GM21737 (cell line): ENCODE data around the gene EXOC4.

ENCODE experiments used
- ATAC-seq: cut with Tn5 transposase; IDR thresholded peaks from one replicate; pipeline ENCODE4 v1.9.1; 2021; ENCODE audit warnings: mild to moderate bottlenecking, moderate library complexity; ENCODE audit not compliant: unreplicated experiment

Gene EXOC4

DNA sequence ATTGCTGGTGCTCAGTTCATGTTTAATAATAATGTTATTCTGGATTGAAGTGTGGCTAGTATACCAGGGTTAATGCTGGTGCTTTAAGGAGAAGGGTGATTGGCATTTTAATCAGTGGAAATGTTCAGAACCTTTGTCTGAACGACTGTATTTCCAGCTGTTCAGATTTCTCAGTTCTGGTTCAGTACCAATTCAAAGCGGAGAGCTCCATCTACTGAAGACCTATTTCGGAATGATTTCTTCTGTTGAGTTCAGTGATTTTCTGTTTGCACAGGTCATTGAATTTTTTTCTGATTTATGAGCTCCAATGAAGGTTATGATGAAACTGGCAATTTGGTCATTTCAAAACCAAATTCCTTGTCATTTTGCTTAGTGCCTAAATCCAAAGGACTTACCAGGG lies 160.1 kb downstream of the EXOC4 start:
- ATAC-seq, result no peak

GRCh38 chr7:133419041-133419440 lies 166.2 kb downstream of the EXOC4 start:
- ATAC-seq, result no peak

DNA sequence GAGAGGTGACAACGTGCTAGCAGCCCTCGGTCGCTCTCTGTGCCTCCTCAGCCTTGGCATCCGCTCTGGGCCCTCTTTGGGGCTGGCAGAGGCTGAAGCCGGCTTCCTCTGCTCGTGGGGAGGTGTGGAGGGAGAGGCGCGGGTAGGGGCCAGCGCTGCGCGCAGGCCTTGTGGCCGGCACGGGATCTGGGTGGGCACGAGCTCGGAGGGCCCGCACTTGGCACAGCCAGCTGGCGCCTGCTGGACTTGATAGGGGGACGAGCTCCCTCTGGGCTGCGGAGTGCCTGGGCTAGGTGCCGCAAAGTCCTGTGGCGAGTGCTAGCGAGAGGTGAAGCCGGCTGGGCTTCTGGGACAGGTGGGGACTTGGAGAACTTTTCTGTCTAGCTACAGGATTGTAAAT lies 170.7 kb downstream of the EXOC4 start:
- ATAC-seq, result no peak

DNA sequence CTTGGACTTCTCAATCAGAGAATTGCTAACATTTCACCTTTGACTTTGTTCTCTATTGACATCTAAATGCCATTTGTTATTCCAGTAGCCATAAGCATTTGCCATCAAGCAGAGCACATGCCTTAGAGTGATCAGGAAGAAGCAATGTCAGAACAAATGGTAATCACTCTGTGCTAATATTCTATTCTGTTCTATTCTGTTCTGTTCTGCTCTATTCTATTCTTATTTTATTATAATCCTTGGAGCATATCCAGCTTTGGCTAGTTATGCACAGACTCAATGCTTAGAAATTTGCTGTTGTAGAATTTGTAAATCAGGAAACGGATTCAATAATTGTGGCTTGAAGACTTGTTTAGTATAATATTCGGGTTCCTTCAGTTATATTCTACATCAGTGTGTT lies 175.4 kb downstream of the EXOC4 start:
- no peak for ATAC-seq

GRCh38 chr7:133428876-133429275 lies 176.0 kb downstream of the EXOC4 start:
- no peak for ATAC-seq

DNA sequence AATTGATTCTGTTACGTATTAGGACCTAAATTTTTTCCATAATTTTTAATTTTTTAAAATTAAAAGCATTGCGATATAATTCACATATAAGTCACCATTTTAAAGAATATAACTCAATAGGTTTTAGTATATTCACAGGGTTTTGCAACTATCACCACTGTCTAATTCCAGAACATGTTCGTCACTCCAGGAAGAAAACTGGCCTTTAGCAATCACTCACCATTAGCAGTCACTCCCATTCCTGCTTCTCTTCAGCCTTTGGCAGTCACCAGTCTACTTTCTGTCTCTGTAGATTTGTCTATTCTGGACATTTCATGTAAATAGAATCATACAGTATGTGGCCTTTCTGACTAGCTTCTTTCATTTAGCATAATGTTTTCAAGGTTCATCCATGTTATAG lies 176.5 kb downstream of the EXOC4 start:
- no peak for ATAC-seq

DNA sequence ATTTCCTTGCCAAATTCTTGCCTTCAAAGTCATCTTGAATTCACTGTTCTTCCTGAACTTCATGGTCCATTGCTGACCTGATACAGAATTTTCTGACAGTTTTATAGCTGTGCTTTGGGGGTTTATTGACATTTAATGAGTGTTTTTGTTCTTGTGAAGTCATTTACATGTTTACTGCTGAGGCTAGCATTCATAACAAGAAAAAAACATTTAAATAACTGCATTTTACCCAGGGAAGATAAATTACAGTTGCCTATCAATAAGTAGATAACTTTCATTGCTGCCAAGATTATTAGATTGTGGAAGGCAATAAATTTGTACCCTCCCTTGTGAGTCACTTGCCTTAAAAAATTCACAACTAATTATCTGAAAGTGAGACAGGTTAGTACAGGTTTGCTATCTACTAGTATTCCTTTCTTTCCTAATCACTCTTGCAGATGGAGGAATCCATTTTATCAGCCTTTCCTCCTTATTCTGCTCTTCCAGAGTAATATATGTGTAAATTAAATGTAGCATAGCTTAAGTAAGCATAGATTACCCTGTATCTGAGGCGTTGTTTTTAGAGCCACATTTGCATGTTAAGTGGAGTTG lies 178.4 kb downstream of the EXOC4 start:
- no peak for ATAC-seq

DNA sequence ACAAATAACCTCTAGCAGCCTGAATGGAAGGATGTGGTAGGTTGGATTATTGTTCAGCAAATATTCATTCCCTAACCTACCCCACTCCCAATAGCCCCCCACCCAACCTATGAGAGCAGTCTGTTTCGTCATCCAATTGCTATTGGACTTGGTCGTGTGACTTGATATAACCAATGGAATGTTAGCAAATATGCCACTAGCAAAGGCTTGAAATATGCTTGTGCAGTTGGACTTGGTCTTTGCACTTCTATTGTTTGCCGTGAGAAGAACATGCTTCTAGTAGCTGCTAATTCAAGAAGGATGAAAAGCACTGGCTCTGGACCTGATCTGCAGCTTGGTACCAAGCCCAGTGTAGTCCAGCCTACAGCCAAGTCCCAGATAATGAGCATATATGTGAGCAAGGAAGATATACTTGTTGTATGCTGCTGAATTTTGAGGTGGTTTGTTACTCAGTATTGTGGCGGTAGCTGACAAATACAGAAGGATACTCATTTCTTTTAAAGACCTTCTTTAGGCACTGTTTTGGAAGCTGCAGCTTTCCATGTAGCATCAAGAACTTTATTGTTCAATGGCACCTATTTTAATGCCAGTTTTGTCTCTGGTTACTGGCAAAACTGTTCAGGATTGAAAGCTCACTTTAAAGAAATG lies 180.4 kb downstream of the EXOC4 start:
- no peak for ATAC-seq

DNA sequence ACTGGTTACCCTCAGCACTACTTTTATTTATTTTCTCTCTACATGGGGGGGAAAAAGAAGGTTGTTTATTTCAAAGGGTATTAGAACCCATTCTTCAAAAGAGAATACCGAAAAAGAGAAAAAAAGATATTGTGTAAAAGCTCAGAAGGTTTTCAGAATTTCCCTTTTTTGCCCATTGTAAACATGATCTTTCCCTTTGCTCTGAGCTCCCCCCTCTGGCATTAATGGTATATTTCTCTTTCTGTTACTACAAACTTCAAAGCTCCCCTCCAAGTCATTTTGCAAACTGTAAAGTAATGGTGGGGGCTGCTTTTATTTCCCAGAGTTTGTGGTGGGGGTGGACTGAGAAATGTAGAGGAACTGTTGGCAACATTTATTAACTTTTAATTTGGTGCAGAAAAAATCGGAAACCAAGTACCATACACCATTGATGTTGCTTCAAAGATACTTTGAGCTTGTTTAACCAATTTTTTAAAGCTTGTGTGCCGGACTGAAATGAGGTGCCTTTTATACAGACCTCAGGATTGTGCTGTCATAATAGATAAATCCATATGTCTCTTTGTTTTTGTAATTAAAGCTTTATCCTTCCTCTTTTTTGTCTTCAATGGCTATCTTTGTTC lies 181.5 kb downstream of the EXOC4 start:
- ATAC-seq, result no peak

DNA sequence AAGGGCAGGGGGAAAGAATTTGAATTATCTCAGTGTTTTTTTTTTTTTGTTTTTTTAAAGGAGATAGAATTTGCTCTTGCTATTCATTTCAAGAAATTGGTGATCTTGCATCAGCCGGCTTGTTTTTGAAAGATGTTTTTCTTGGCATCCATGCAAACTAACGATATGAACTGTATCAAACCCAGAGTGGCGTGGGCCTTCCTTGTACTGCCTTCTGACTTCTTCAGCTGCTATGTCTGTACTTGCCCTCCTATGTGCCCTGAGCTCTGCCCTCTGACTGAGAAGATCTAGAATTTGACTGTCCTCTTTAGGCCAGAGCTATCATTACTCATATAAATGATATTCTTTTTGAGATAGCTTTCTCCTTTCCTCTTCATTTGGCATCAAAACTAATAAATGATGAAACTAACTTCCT lies 183.1 kb downstream of the EXOC4 start:
- ATAC-seq, result no peak

DNA sequence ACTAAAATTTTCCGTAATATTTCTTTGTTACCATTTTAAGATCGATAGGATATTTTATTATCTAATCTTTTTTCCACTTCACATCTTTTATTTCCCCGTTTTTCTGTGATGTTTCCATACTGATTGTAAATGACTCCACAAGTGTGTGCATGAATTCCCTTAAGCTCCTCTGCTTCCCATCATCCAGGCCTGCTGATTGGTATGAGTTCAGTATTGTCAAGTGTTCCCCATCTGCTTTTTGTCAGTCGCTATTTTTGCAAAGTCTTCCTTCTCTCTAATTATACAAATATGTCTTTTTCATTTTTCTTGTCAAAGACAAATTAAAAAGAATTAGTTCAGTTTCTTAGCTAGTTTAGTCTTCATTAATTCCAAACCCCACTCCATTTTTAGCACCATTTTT lies 184.7 kb downstream of the EXOC4 start:
- ATAC-seq, result no peak

GRCh38 chr7:133442818-133443217 lies 189.9 kb downstream of the EXOC4 start:
- no peak for ATAC-seq

DNA sequence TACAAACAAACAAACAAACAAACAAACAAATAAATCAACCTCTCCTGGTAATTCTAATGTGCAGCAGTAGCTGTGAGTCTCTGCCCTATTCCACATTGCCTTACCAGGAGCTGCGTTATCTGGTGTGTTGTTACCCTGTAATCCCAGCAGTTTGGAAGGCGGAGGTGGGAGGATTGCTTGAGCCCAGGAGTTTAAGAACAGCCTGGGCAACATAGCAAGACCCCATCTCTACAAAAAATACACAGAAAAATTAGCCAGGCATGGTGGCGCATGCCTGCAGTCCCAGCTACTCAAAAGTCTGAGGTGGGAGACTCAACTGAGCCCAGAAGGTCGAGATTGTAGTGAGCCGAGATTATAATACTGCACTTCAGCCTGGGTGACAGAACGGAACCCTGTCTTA lies 192.7 kb downstream of the EXOC4 start:
- no peak for ATAC-seq

GRCh38 chr7:133448012-133448411 lies 195.1 kb downstream of the EXOC4 start:
- ATAC-seq, result no peak

- no peak for ATAC-seq
Observed at GRCh38 chr7:133452577-133452976, 199.7 kb downstream of the EXOC4 start.

GRCh38 chr7:133458688-133459087 lies 205.8 kb downstream of the EXOC4 start:
- ATAC-seq, result no peak

- ATAC-seq, result no peak
Observed at GRCh38 chr7:133461421-133461820, 208.5 kb downstream of the EXOC4 start.

DNA sequence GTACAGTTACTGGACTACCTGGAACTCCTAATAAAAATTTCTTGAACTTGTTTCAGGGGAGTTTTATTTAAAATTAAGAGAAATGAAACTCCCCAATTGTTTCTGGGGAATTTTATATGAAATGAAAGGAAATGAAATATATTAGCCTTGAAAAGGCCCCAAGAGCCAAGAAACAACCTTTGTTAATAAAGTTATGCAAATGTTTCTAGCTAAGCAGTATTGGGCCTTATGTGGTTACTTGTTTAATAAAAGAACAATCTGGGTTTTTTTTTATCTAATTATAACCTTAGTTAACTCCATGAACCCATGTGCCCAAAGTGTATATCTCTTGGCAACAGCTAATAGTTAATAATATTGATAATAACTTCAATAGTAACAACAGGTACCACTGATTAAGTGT lies 222.8 kb downstream of the EXOC4 start:
- no peak for ATAC-seq

- ATAC-seq, result no peak
Observed at GRCh38 chr7:133477791-133478190, 224.9 kb downstream of the EXOC4 start.

DNA sequence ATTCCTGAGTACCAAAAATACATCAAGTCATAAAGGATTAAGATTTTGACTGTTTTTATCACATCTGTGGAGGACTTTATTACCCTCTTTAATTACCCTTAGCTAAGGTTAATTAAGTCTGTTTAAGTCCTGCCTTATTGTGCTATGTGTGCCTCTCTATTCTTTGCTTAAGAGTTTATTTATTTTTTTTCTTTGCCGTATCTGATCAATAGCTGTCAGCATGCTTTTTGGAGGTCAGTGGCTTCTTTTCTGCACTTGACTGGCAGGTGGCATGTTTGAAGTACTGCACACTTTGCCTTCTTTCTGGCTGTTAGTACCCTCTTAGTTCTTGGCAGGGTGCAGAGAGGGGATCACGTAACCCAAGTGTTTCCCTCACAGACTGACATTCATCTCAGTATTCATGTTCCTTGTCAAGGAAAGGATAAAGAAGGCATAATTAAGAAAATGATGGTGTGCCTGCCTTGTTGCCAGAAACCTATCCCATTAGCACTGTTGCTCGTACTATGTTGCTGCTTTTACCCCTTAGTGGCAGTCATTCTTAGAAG lies 225.8 kb downstream of the EXOC4 start:
- ATAC-seq, result no peak

DNA sequence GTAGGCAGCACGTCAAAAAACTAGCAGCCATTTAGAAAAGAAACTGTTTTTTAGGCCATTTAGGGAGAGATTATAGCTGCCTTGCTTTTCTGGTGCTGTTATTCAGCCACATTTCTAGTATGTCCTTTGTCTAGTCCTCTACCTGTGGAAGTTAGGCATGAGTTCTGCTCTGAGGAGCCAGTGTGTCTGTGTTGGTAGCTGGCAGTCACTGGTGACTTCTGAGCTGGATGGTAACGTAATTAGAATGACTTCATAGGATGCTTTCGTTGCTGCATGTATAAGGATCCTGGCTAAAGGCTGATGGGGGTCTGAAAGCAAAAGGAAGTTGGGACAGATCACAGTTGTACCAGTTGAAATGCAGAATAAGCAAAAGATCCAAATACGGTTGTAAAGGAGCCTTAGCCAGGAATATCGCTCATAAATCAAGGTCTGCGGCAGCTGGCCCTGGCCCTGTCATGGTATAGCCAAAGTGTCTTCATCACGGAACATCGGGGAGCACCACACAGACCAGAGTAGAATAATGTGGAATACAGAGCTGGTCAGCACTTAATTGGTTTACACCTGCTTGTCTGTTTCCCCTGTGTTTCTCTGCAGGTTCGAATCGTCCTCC lies 226.7 kb downstream of the EXOC4 start:
- no peak for ATAC-seq

GRCh38 chr7:133480868-133481267 lies 228.0 kb downstream of the EXOC4 start:
- ATAC-seq, result no peak
